ENCODE results near the gene MAP3K15.
"Not testable (repeated sequence)": the region's sequence is repeated elsewhere in the genome, so short reads cannot be mapped to it uniquely, and the experiment has no call there.

MAP3K15 gene

GRCh38 chrX:19440713-19441112, 74.6 kb downstream of the MAP3K15 start:
- TF ChIP-seq, protein P1, sequence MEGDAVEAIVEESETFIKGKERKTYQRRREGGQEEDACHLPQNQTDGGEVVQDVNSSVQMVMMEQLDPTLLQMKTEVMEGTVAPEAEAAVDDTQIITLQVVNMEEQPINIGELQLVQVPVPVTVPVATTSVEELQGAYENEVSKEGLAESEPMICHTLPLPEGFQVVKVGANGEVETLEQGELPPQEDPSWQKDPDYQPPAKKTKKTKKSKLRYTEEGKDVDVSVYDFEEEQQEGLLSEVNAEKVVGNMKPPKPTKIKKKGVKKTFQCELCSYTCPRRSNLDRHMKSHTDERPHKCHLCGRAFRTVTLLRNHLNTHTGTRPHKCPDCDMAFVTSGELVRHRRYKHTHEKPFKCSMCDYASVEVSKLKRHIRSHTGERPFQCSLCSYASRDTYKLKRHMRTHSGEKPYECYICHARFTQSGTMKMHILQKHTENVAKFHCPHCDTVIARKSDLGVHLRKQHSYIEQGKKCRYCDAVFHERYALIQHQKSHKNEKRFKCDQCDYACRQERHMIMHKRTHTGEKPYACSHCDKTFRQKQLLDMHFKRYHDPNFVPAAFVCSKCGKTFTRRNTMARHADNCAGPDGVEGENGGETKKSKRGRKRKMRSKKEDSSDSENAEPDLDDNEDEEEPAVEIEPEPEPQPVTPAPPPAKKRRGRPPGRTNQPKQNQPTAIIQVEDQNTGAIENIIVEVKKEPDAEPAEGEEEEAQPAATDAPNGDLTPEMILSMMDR (IDR thresholded peaks at IDR 0.05; ENCODE audit: low read length, missing control alignments): no peak
- H3K4me3 ChIP-seq (replicated peaks; ENCODE audit: low read depth, low read length): no peak overlapping the region
- peak; percentile 61 for DNase-seq (ENCODE audit: low read depth)

DNA sequence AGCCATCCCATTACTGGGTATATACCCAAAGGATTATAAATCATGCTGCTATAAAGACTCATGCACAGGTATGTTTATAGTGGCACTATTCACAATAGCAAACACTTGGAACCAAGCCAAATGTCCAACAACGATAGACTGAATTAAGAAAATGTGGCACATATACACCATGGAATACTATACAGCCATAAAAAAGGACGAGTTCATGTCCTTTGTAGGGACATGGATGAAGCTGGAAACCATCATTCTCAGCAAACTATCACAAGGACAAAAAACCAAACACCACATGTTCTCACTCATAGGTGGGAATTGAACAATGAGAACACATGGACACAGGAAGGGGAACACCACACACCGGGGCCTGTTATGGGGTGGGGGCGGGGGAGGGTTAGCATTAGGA, 92.6 kb downstream of the MAP3K15 start:
- not testable (repeated sequence) for H3K4me3 ChIP-seq (replicated peaks; ENCODE audit: low read depth, low read length); DNase-seq (ENCODE audit: low read depth)

- no peak overlapping the region for H3K4me3 ChIP-seq (replicated peaks; ENCODE audit: low read depth, low read length)
- DNase-seq (ENCODE audit: low read depth): no peak
- TF ChIP-seq, protein P1 (IDR thresholded peaks at IDR 0.05; ENCODE audit: low read length, missing control alignments): no peak
Measured at GRCh38 chrX:19410259-19410658, 105.0 kb downstream of the MAP3K15 start.

DNA sequence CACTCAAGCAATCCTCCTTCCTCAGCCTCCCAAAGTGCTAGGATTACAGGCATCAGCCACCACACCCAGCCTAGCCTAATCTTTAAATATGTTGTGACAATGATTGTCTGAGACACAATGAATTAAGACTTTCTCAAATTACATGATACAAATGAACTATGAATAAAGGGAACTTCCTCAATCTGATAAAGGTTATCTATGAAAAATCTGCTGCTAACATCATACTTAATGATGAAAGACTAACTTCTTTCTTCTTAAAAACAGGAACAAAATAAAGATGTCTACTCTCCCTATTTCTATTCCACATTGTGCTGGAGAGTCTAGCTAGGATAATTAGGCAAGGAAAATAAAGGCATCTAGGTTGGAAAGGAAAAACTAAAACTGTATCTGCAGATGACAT, 111.6 kb downstream of the MAP3K15 start:
- DNase-seq (ENCODE audit: low read depth): no peak
- H3K4me3 ChIP-seq (replicated peaks; ENCODE audit: low read depth, low read length): no peak overlapping the region
- TF ChIP-seq, protein P1 (IDR thresholded peaks at IDR 0.05; ENCODE audit: low read length, missing control alignments): no peak

- no peak for DNase-seq (ENCODE audit: low read depth)
- no peak overlapping the region for H3K4me3 ChIP-seq (replicated peaks; ENCODE audit: low read depth, low read length)
- TF ChIP-seq, protein P1 (IDR thresholded peaks at IDR 0.05; ENCODE audit: low read length, missing control alignments): no peak
Measured at GRCh38 chrX:19392703-19393102, 122.6 kb downstream of the MAP3K15 start.

DNA sequence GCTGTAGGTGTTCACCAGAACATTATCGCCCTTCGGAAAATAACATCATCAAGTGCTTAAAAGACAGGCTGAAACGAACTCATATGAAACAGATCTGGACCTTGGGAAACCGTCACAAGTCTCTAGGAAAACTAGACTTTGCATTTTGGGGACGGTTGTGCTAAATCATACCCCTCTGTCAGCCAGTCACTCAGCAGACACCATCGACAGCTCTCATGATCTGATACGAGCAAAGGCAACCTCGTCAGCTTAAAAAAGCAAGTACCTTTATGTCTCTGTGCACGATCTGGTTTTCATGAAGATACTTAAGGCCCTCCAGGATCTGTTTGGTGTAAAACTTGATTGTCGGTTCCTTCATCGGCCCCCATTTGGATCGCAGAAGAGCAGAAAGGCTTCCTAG, 123.2 kb downstream of the MAP3K15 start:
- no peak overlapping the region for H3K4me3 ChIP-seq (replicated peaks; ENCODE audit: low read depth, low read length)
- DNase-seq (ENCODE audit: low read depth): no peak
- TF ChIP-seq, protein P1 (IDR thresholded peaks at IDR 0.05; ENCODE audit: low read length, missing control alignments): no peak

GRCh38 chrX:19389227-19389845, 126.0 kb downstream of the MAP3K15 start:
- no peak overlapping the region for H3K4me3 ChIP-seq (replicated peaks; ENCODE audit: low read depth, low read length)
- no peak for DNase-seq (ENCODE audit: low read depth)
- TF ChIP-seq, protein P1 (IDR thresholded peaks at IDR 0.05; ENCODE audit: low read length, missing control alignments): no peak

Data from fibroblast of pulmonary artery (primary cell).